BLaER1 treated with 17β-estradiol and CSF1 and Interleukin-3, amounts not matched to agents 10 nM and 100 nM (cell line): ENCODE measurements around the gene ARL4A.

Experiments used
- H3K27ac ChIP-seq, 11 experiments: shearing (Covaris generic); formaldehyde crosslinking; 2 replicates each; pipeline ENCODE4 v1.8.1; 2022
- H3K27me3 ChIP-seq, 11 experiments: shearing (Covaris generic); formaldehyde crosslinking; 2 replicates each; pipeline ENCODE4 v1.8.1; 2022
- H3K36me3 ChIP-seq, 11 experiments: shearing (Covaris generic); formaldehyde crosslinking; 2 replicates each; pipeline ENCODE4 v1.8.1; 2022
- H3K4me1 ChIP-seq, 10 experiments: shearing (Covaris generic); formaldehyde crosslinking; 2 replicates each; pipeline ENCODE4 v1.8.1; 2022
- H3K4me2 ChIP-seq, 11 experiments: shearing (Covaris generic); formaldehyde crosslinking; 2 replicates each; pipeline ENCODE4 v1.8.1; 2022
- H3K4me3 ChIP-seq, 10 experiments: shearing (Covaris generic); formaldehyde crosslinking; 2 replicates each; pipeline ENCODE4 v1.8.1; 2022
- H3K9ac ChIP-seq, 11 experiments: shearing (Covaris generic); formaldehyde crosslinking; 2 replicates each; pipeline ENCODE4 v1.8.1; 2022
- H3K9me3 ChIP-seq, 11 experiments: shearing (Covaris generic); formaldehyde crosslinking; replicated peaks in 1 of 11; 2 replicates each; pipeline ENCODE4 v1.8.1; 2022
- H4K20me1 ChIP-seq, 11 experiments: shearing (Covaris generic); formaldehyde crosslinking; 2 replicates each; pipeline ENCODE4 v1.8.1; 2022
- Cebpa-rat ChIP-seq, 11 experiments: shearing (Covaris generic); IDR thresholded peaks; 2 replicates each; pipeline ENCODE4 v1.8.1; 2022

Gene ARL4A

DNA sequence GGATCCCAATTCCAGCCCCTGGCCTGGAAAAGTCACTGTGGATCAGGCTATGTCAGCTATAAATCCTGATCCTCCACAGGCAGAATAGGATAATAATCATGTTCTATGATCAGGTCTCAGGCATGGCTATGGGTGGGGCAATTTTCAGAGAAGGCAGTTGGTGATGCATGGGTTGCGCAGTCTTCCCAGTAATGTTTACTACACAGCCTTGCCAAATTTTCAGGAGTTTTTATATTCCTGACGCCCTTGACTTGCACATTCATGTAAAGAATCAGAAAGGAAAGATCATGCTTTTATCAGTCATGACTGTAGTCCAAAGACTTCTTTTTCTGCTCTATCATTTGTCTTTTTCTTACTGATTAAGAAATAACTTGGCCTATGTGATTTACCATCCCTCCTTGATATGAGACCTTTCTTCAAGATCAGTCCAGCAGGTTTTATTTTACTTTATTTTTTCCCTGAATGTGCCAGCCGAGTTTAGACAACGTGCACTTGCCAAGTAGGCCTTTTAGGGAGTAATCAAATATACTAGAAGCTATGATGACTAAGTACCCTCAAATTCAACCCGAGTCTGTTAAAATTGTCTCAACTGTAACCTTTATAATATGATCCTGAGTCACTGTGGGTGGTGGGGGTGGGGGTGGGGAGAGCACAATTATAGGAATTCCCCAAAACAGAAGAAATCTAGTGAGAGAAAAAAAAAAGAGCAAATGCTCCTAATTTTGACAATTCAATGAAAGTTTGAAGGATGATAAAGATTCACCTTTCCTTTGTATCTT is 31.9 kb downstream of the ARL4A start:
- TF ChIP-seq Cebpa-rat (IDR thresholded peaks at IDR 0.05) = no peak
- H3K36me3 ChIP-seq = no peaks in the 10 kb centered on the region
- 0 out of 22 replicates have a peak overlapping the region, but pooled peaks of 1 of the 11 experiments have one; percentile 32 for H3K9ac ChIP-seq
- H4K20me1 ChIP-seq = no peaks in the 10 kb centered on the region
- no peaks in the 10 kb centered on the region for H3K9me3 ChIP-seq
- peak overlapping the region in 4 of 11 experiments; percentile 27 to 71 (median 59); a peak in 7 of 22 replicates for H3K4me2 ChIP-seq
- no peak overlapping the region for H3K4me3 ChIP-seq
- no peaks in the 10 kb centered on the region for H3K27me3 ChIP-seq
- H3K27ac ChIP-seq = peak overlapping the region in 3 of 11 experiments; percentile 53 to 66 (median 55); a peak in 8 of 22 replicates
- peaks cover 0 to 90% (median 13%) of the 10 kb centered on the region in 10 experiments; a peak in 12 of 20 replicates for H3K4me1 ChIP-seq

DNA sequence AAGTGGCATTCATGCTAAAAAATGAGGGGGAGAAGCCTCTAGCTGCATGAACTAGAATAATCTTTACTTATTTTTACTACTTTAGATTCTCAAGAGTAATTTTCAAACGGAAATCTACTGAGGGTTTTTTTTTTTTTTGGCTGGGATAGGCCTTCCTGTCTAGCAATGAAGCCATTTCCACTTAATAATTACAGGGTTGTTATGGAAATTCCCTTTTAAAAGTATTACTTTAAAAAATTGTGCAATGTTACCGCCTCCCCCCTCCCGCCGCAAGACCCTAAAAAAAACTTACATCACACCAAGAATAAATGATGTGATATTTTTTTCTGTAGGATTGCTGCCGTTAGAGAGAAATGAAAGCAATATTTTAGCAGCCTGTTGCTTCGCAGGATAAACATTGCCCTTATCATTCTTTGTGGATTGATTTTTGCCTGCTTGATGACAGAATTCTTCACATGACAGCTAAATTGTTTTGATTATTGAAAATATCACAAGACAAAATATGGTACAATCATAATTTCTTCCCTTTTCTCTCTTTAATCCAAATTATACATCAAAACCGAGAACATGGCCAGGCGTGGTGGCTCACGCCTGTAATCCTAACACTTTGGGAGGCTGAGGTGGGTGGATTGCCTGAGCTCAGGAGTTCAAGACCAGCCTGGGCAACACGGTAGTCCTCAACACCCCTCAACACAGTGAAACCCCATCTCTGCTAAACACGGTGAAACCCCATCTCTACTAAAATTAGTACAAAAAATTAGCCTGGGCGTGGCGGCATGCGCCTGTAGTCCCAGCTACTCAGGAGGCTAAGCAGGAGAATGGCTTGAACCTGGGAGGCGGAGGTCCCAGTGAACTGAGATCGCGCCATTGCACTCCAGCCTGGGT is 32.8 kb downstream of the ARL4A start:
- Histone ChIP-seq H3K4me2 (peak overlapping the region in 4 of 11 experiments; percentile 26 to 71 (median 36); a peak in 7 of 22 replicates), H3K27me3 (no peaks in the 10 kb centered on the region), H3K27ac (peak overlapping the region in 3 of 11 experiments; percentile 53 to 66 (median 55); a peak in 7 of 22 replicates), H3K9ac (0 out of 22 replicates have a peak overlapping the region, but pooled peaks of 1 of the 11 experiments have one; percentile 17), H3K4me1 (peaks cover 0 to 82% (median 11%) of the 10 kb centered on the region in 10 experiments; a peak in 12 of 20 replicates), H3K9me3 (no peaks in the 10 kb centered on the region), H3K4me3 (no peak overlapping the region), H3K36me3 (no peaks in the 10 kb centered on the region), H4K20me1 (no peaks in the 10 kb centered on the region)
- TF ChIP-seq Cebpa-rat (IDR thresholded peaks at IDR 0.05) = no peak

DNA sequence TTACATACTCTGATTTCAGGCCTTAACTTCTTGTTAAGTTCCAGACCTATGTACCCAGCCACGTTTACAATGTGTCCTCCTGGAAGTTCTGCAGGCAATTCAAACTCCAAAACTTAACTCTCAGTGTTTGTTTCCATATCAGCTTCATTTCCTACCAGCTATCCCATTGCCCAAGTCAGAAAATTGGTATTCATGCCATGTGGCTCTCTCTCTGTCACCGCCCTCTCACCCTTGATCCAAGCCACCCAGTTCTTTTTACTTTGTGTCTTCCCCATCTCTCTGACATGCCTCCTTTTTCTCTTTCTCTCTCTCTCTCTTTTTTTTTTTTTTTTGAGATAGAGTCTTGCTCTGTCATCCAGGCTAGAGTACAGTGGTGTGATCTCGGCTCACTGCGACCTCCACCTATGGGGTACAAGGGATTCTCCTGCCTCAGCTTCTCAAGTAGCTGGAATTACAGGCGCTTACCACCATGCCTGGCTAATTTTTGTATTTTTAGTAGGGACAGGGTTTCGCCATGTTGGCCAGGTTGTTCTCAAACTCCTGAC is 33.9 kb downstream of the ARL4A start:
- no peaks in the 10 kb centered on the region for H4K20me1 ChIP-seq
- no peak overlapping the region for H3K9ac ChIP-seq
- H3K36me3 ChIP-seq = no peaks in the 10 kb centered on the region
- H3K4me1 ChIP-seq = peaks cover 0 to 70% (median 2%) of the 10 kb centered on the region in 10 experiments; a peak in 9 of 20 replicates
- peak overlapping the region in 1 of 11 experiments; percentile 71; a peak in 3 of 22 replicates for H3K4me2 ChIP-seq
- TF ChIP-seq Cebpa-rat (IDR thresholded peaks at IDR 0.05) = no peak
- no peak overlapping the region for H3K27ac ChIP-seq
- H3K4me3 ChIP-seq = no peak overlapping the region
- H3K9me3 ChIP-seq = no peaks in the 10 kb centered on the region
- no peaks in the 10 kb centered on the region for H3K27me3 ChIP-seq

DNA sequence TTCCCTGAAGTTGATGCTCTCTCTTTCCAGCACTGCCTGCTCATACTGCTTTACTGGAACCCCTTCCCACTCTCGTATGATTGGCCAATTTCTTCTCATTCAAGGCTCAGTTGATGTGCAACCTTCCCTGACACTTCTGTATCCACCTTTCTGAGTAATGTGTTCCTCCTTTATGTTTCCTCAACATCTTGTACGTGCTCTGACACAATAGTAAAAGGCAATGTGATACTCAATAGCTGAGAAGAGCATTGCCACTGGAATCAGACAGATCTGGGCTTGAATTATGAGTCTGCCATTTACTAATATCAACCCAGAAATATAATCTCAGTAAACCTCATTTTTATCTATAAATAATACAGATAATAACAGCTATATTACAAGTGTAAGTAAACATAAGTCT is 34.7 kb downstream of the ARL4A start:
- Histone ChIP-seq H3K9ac (no peak overlapping the region), H3K36me3 (no peaks in the 10 kb centered on the region), H3K4me3 (no peak overlapping the region), H3K4me1 (peaks cover 0 to 63% (median 0%) of the 10 kb centered on the region in 10 experiments; a peak in 7 of 20 replicates), H3K27ac (peak overlapping the region in 1 of 11 experiments; percentile 44; a peak in 2 of 22 replicates), H3K27me3 (no peaks in the 10 kb centered on the region), H4K20me1 (no peaks in the 10 kb centered on the region), H3K4me2 (peak overlapping the region in 2 of 11 experiments; percentile 39 to 61; a peak in 3 of 22 replicates), H3K9me3 (no peaks in the 10 kb centered on the region)
- no peak for TF ChIP-seq Cebpa-rat (IDR thresholded peaks at IDR 0.05)

DNA sequence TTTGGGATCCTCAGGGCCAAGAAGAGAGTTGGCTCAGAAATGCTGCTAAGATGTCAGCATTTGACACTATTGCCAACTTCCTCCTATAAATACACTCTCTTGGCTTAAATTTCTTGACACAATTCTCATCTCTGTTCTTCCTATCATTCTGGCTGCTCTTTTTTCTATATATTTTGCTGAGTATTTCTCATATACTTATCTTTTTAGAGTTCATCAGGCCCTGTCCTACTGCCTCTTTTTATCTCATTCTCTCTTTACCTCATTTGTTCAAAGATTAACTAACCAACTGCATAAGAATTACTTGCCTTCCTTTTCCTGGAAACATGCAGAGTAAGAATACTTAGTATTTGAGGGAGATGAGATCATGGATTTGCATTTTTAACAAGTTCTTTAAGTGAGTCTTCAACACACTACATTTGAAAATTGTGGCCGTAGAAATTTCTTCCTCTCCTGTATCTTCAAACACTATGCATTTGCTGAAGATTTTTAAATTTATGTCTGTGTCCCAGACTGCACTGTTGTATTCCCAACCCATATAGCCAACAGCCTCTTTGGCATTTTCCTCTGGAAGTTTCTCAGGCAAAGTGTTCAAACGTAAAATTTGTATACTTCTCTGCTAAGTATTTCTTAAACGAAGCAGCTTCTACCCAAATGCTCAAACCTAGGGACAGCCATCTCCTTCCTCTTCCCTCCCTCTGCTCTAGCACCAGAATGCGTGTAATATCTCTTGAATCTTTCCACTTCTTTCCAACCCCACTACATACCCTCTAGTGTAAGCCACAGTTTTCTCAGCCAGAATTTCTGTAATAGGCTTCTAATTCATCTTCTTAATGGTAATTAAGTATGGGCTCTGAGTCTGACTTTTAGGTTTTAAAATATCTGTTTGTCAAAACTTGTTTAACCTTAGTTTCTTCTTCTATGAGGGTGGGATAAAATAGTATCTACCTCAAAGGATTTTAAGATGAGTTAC is 35.5 kb downstream of the ARL4A start:
- no peak overlapping the region for H3K4me3 ChIP-seq
- peak overlapping the region in 1 of 11 experiments; percentile 44; a peak in 3 of 22 replicates for H3K27ac ChIP-seq
- peaks cover 0 to 63% (median 0%) of the 10 kb centered on the region in 10 experiments; a peak in 7 of 20 replicates for H3K4me1 ChIP-seq
- H3K4me2 ChIP-seq = peak overlapping the region in 2 of 11 experiments; percentile 39 to 61; a peak in 3 of 22 replicates
- no peaks in the 10 kb centered on the region for H3K36me3 ChIP-seq
- no peak overlapping the region for H3K9ac ChIP-seq
- no peaks in the 10 kb centered on the region for H4K20me1 ChIP-seq
- H3K27me3 ChIP-seq = no peaks in the 10 kb centered on the region
- H3K9me3 ChIP-seq = no peaks in the 10 kb centered on the region
- no peak for TF ChIP-seq Cebpa-rat (IDR thresholded peaks at IDR 0.05)

DNA sequence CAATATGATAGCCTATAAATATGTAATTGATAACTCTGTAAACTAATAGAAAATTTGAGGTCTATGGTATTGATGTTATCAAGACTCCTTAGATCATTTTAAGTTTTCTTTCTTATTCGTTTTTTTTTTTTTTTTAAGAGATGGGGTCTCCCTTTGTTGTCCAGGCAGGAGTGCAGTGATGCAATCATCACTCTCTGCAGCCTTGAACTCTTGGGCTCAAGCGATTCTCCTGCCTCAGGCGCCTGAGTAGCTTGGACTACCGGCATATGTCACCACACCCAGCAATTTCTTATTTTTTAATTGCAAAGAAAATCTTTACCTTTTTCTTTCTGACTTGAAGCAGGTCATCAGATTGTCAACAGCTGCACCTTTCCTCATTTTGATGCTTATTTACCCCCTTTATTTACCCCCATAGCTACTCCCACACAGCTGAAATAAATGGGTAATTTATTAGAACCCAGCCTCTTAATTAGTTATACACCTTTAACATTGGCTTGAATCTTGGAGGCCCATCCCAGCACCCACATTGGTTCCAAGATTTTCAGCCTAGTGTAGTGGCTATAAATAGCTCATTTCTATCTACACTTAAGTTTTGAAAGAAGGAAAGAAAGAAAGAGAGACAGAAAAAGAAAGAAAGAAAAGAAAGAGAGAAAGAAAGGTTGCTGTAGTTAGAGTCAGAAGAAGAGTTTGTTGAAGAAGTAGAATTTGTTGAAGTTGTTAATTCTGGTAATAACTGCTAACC is 38.3 kb downstream of the ARL4A start:
- Histone ChIP-seq H3K27ac (no peak overlapping the region), H3K4me3 (no peak overlapping the region), H4K20me1 (no peaks in the 10 kb centered on the region), H3K36me3 (no peaks in the 10 kb centered on the region), H3K4me1 (peaks cover 0 to 62% (median 0%) of the 10 kb centered on the region in 10 experiments; a peak in 6 of 20 replicates), H3K27me3 (no peaks in the 10 kb centered on the region), H3K9me3 (no peaks in the 10 kb centered on the region), H3K9ac (no peak overlapping the region), H3K4me2 (no peak overlapping the region)
- no peak for TF ChIP-seq Cebpa-rat (IDR thresholded peaks at IDR 0.05)

DNA sequence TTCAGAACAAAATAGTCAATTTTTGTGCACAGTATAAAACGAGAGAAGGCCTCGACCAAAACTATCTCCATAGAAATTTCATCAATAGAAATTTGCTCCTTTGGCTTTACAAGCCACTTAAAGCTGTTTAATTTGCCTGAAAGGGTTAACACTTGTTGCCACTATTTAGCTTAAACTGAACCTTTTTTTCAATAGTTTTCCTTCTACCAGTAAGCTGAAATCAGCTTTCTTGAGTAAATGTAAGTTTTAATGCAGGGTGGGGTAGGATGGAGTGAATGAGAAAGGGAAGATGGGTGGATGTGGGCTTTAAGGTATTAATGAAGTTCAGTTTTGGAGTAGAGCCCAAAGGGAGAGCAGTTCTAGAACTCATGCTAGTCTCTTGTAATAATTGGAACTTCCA is 39.5 kb downstream of the ARL4A start:
- Histone ChIP-seq H3K27ac (no peak overlapping the region), H3K27me3 (no peaks in the 10 kb centered on the region), H3K4me1 (peaks cover 0 to 64% (median 0%) of the 10 kb centered on the region in 10 experiments; a peak in 6 of 20 replicates), H3K36me3 (no peaks in the 10 kb centered on the region), H3K9ac (no peak overlapping the region), H3K4me3 (no peak overlapping the region), H3K9me3 (no peaks in the 10 kb centered on the region), H3K4me2 (no peak overlapping the region; a peak in 1 of 22 replicates), H4K20me1 (no peaks in the 10 kb centered on the region)
- TF ChIP-seq Cebpa-rat (IDR thresholded peaks at IDR 0.05) = no peak
